Gastrocnemius medialis (tissue), 4 donors: ENCODE results near the gene DDX4.

ENCODE experiments used
- POLR2A ChIP-seq, 2 donors: fragments of 450-650 bp; IDR thresholded peaks; one replicate each; pipeline ENCODE4 v1.6.1; 2017; ENCODE audit warnings: antibody characterized with exemption in 2 of 2, mild to moderate bottlenecking in 2 of 2, moderate library complexity in 2 of 2
- TF ChIP-seq, protein P1 (sequence below), 5 experiments: fragments of 450-650 bp in 3 of 5; fragments of 200-600 bp in 2 of 5; sonication (generic) in 2 of 5; IDR thresholded peaks in 4 of 5; conservative IDR thresholded peaks in 1 of 5; 1 replicate in 4 of 5; 2 replicates in 1 of 5; pipeline ENCODE4 v1.5.1; 2016 to 2019; ENCODE audit warnings: antibody characterized with exemption in 5 of 5, mild to moderate bottlenecking in 3 of 5, moderate library complexity in 3 of 5

DNA sequence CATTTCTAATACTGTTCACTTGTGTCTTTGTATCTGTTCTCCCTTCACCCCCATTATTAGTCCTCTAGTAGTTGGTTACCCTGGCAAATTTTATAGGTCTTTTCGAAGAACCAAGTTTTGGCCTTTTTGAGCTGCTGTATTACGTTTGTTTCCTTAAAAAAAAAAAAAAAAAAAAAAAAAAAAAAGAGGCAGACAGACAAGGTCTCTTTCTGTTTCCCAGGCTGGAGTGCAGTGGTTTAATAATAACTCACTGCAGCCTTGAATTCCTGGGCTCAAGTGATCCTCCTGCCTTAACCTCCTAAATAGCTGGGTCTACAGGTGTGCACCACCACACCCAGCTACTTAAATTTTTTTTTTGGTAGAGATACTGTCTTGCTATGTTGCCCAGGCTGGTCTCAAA, 20.9 kb downstream of the DDX4 start:
- no peak for TF ChIP-seq POLR2A (IDR thresholded peaks at IDR 0.05)
- TF ChIP-seq, protein P1, sequence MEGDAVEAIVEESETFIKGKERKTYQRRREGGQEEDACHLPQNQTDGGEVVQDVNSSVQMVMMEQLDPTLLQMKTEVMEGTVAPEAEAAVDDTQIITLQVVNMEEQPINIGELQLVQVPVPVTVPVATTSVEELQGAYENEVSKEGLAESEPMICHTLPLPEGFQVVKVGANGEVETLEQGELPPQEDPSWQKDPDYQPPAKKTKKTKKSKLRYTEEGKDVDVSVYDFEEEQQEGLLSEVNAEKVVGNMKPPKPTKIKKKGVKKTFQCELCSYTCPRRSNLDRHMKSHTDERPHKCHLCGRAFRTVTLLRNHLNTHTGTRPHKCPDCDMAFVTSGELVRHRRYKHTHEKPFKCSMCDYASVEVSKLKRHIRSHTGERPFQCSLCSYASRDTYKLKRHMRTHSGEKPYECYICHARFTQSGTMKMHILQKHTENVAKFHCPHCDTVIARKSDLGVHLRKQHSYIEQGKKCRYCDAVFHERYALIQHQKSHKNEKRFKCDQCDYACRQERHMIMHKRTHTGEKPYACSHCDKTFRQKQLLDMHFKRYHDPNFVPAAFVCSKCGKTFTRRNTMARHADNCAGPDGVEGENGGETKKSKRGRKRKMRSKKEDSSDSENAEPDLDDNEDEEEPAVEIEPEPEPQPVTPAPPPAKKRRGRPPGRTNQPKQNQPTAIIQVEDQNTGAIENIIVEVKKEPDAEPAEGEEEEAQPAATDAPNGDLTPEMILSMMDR (IDR thresholded peaks at IDR 0.05 in 4 of 5, conservative IDR thresholded peaks at IDR 0.05 in 1 of 5): no peak
